MM.1S (cell line): ENCODE measurements around the gene RPL34.

Experiments used
- DNase-seq: peaks from one replicate; pipeline ENCODE4 v3.0.0-alpha.2; 2015
- H2AFZ ChIP-seq: fragments of 300-600 bp; sonication (generic); 2 replicates; pipeline ENCODE4 v1.6.0; 2016; ENCODE audit warnings: antibody characterized with exemption, low read length
- H3F3A ChIP-seq: fragments of 300-600 bp; sonication (generic); 2 replicates; pipeline ENCODE4 v1.6.1; 2016; ENCODE audit warnings: mild to moderate bottlenecking, antibody characterized with exemption, low read length, moderate library complexity, mixed read lengths; ENCODE audit not compliant: insufficient read depth
- H3K27ac ChIP-seq: fragments of 300-600 bp; sonication (generic); 2 replicates; pipeline ENCODE4 v1.5.1; 2016; ENCODE audit warnings: mild to moderate bottlenecking, low read length
- H3K27me3 ChIP-seq: fragments of 300-600 bp; sonication (generic); replicated peaks from 2 replicates; pipeline ENCODE4 v1.6.0; 2016; ENCODE audit warnings: low read length; ENCODE audit not compliant: insufficient read depth
- H3K36me3 ChIP-seq: fragments of 300-600 bp; sonication (generic); replicated peaks from 2 replicates; pipeline ENCODE4 v1.6.1; 2016; ENCODE audit warnings: mild to moderate bottlenecking, low read length, mixed read lengths; ENCODE audit not compliant: insufficient read depth
- H3K4me1 ChIP-seq: fragments of 300-600 bp; sonication (generic); 2 replicates; pipeline ENCODE4 v1.6.1; 2016; ENCODE audit warnings: low read length, mixed read lengths
- H3K4me2 ChIP-seq: fragments of 300-600 bp; sonication (generic); 2 replicates; pipeline ENCODE4 v1.6.0; 2016; ENCODE audit warnings: low read depth, low read length
- H3K4me3 ChIP-seq: fragments of 300-600 bp; sonication (generic); 2 replicates; pipeline ENCODE4 v1.5.1; 2016; ENCODE audit warnings: low read length, mixed read lengths
- H3K79me2 ChIP-seq: fragments of 300-600 bp; sonication (generic); 2 replicates; pipeline ENCODE4 v1.6.1; 2016; ENCODE audit warnings: mixed run types, low read length, mixed read lengths
- H3K9ac ChIP-seq: fragments of 300-600 bp; sonication (generic); 2 replicates; pipeline ENCODE4 v1.6.1; 2016; ENCODE audit warnings: low read length, mixed read lengths
- H3K9me2 ChIP-seq: fragments of 300-600 bp; sonication (generic); replicated peaks from 2 replicates; pipeline ENCODE4 v1.6.1; 2016; ENCODE audit warnings: mild to moderate bottlenecking, low read length, mixed read lengths; ENCODE audit not compliant: insufficient read depth
- H3K9me3 ChIP-seq: fragments of 300-600 bp; sonication (generic); replicated peaks from 2 replicates; pipeline ENCODE4 v1.6.1; 2016; ENCODE audit warnings: mild to moderate bottlenecking, low read length, mixed read lengths; ENCODE audit not compliant: insufficient read depth
- H4K20me1 ChIP-seq: fragments of 300-600 bp; sonication (generic); 2 replicates; pipeline ENCODE4 v1.6.1; 2016; ENCODE audit warnings: mild to moderate bottlenecking, low read length, moderate library complexity, mixed read lengths; ENCODE audit not compliant: insufficient read depth
- CTCF ChIP-seq: fragments of 300-600 bp; sonication (generic); IDR thresholded peaks from 2 replicates; pipeline ENCODE4 v1.5.1; 2016; ENCODE audit warnings: antibody characterized with exemption, low read length, mixed read lengths
- EZH2 ChIP-seq: fragments of 300-600 bp; sonication (generic); optimal IDR thresholded peaks from 2 replicates; pipeline ENCODE3; 2017; ENCODE audit warnings: low read depth, mild to moderate bottlenecking, antibody characterized with exemption, low read length, mixed read lengths
- EZH2phosphoT487 ChIP-seq: fragments of 300-600 bp; sonication (generic); IDR thresholded peaks from 2 replicates; pipeline ENCODE4 v1.6.1; 2018; ENCODE audit warnings: antibody characterized with exemption, low read length

Gene RPL34

GRCh38 chr4:108637856-108638255, 17.5 kb downstream of the RPL34 start:
- Histone ChIP-seq H3K36me3 (no peaks in the 10 kb centered on the region; the same call in none of the 2 replicates), H3F3A (no peaks in the 10 kb centered on the region), H3K4me1 (no peaks in the 10 kb centered on the region), H3K4me2 (no peak overlapping the region), H2AFZ (no peak overlapping the region), H3K9me3 (no peaks in the 10 kb centered on the region), H3K27me3 (no peaks in the 10 kb centered on the region), H3K4me3 (no peak overlapping the region), H3K9ac (no peak overlapping the region), H3K9me2 (no peaks in the 10 kb centered on the region), H3K27ac (no peak overlapping the region), H3K79me2 (no peaks in the 10 kb centered on the region), H4K20me1 (no peaks in the 10 kb centered on the region)
- DNase-seq, result no peak
- TF ChIP-seq CTCF (no peak), EZH2 (no peak), EZH2phosphoT487 (no peak)

GRCh38 chr4:108644237-108644636, 23.9 kb downstream of the RPL34 start:
- H3K4me3 ChIP-seq, result no peak overlapping the region
- 0 out of 2 replicates have a peak, but pooled peaks cover 3% of the 10 kb centered on the region for H3K4me1 ChIP-seq
- no peaks in the 10 kb centered on the region for H3K36me3 ChIP-seq
- H2AFZ ChIP-seq, result no peak overlapping the region
- H3K9me3 ChIP-seq, result no peaks in the 10 kb centered on the region
- H3K79me2 ChIP-seq, result no peaks in the 10 kb centered on the region
- no peaks in the 10 kb centered on the region for H4K20me1 ChIP-seq
- no peaks in the 10 kb centered on the region for H3K9me2 ChIP-seq
- H3K9ac ChIP-seq, result no peak overlapping the region
- H3K27ac ChIP-seq, result no peak overlapping the region
- no peak overlapping the region for H3K4me2 ChIP-seq
- no peaks in the 10 kb centered on the region for H3F3A ChIP-seq
- TF ChIP-seq EZH2phosphoT487 (no peak), EZH2 (no peak), CTCF (no peak)
- H3K27me3 ChIP-seq, result no peaks in the 10 kb centered on the region
- DNase-seq, result no peak

- Histone ChIP-seq H3K4me2 (no peak overlapping the region), H2AFZ (no peak overlapping the region), H3F3A (no peaks in the 10 kb centered on the region), H3K9ac (no peak overlapping the region), H4K20me1 (no peaks in the 10 kb centered on the region), H3K27ac (no peak overlapping the region), H3K4me1 (0 out of 2 replicates have a peak, but pooled peaks cover 7% of the 10 kb centered on the region), H3K27me3 (no peaks in the 10 kb centered on the region), H3K36me3 (no peaks in the 10 kb centered on the region), H3K4me3 (no peak overlapping the region), H3K9me2 (no peaks in the 10 kb centered on the region), H3K79me2 (peaks cover 13% of the 10 kb centered on the region), H3K9me3 (no peaks in the 10 kb centered on the region)
- DNase-seq, result no peak
- TF ChIP-seq EZH2phosphoT487 (no peak), CTCF (no peak)
Measured at GRCh38 chr4:108646706-108647105, 26.3 kb downstream of the RPL34 start.
